AG04449 (cell line): ENCODE data around the gene DTD1.

Experiments used
- CTCF ChIA-PET: fragments of 350-600 bp; formaldehyde crosslinking; extraction: SDS; loops from one replicate; lab custom pipeline; 2021; ENCODE audit warnings: antibody characterized with exemption; lab: Yijun Ruan, JAX
- POLR2A ChIA-PET: fragments of 400-600, 350-600 bp; formaldehyde crosslinking; extraction: SDS; loops from one replicate; lab custom pipeline; 2020; ENCODE audit warnings: antibody characterized with exemption, inconsistent platforms; lab: Yijun Ruan, JAX
- DNase-seq: peaks from one replicate; pipeline ENCODE4 v3.0.0-alpha.2; 2010; ENCODE audit warnings: low read depth, low spot score
- H3K4me3 ChIP-seq: 2 replicates; pipeline ENCODE4 v1.5.1; 2011; ENCODE audit warnings: low read depth, mild to moderate bottlenecking, control low read depth, low read length
- TF ChIP-seq, protein P1 (sequence below): IDR thresholded peaks from one replicate; pipeline ENCODE4 v1.5.1; 2011; ENCODE audit warnings: mild to moderate bottlenecking, moderate library complexity, low read length, control low read depth, inconsistent platforms; ENCODE audit not compliant: insufficient read depth; ENCODE audit errors: missing control alignments

The DTD1 gene

DNA sequence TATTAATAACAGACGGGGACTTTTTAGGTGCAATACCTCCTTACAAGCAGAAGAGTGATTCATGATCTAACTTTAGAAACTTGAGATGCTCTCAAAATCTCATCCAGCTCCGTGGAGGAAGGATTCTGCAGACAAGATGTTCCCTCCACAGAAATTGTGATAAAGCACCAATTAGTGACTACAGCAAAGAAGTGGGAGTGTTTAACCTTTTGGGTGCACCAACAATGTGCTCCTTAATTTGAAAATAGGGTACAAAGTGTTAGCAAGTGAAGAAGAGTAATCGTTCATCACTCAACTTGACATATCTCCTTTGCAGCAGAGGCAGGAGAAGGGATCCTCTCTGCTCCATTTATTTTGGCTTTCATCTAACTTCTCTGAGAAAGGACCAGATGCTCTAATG is 202.9 kb downstream of the DTD1 start:
- CTCF ChIA-PET = no interaction called here
- TF ChIP-seq, protein P1, sequence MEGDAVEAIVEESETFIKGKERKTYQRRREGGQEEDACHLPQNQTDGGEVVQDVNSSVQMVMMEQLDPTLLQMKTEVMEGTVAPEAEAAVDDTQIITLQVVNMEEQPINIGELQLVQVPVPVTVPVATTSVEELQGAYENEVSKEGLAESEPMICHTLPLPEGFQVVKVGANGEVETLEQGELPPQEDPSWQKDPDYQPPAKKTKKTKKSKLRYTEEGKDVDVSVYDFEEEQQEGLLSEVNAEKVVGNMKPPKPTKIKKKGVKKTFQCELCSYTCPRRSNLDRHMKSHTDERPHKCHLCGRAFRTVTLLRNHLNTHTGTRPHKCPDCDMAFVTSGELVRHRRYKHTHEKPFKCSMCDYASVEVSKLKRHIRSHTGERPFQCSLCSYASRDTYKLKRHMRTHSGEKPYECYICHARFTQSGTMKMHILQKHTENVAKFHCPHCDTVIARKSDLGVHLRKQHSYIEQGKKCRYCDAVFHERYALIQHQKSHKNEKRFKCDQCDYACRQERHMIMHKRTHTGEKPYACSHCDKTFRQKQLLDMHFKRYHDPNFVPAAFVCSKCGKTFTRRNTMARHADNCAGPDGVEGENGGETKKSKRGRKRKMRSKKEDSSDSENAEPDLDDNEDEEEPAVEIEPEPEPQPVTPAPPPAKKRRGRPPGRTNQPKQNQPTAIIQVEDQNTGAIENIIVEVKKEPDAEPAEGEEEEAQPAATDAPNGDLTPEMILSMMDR = no peak
- no peak for DNase-seq
- POLR2A ChIA-PET = no interaction called here
- H3K4me3 ChIP-seq = no peak overlapping the region

DNA sequence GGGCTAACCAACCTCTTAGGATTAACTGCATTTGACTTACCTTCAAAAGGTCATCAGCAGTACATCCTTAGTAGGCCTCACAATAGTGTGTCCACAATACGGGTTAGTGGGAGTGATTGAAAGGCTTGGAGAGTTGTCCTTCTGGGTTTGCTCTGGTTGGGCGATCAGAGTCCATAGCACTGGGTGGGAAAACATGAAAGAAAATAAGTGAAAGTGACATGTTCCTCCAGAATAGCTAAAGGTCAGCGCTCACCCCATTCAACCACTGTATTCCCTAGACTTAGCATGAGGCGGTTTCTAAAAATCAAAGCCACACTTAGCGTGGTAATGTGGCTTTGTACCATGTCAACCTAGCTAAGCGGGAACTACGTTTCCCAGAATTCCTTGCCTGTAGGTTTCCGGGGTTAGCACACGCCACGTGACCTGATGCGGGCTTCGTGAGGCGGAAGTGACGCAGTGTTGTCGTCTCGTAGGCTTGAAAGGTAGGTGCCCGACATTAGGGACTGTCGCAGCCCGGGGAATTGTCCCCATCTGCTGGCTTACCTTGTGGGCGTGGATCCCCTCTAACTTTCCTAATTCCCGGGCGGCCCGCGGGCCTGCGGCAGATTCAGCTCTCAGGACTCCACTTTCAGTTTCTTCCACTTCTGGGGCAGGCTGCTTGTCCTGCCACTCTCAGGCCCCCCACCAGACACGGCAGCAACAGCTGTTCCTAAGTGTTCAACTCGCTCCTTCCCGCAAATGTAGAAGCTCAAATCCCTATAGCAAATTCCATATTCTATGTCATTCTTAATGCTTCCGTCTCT is 206.0 kb downstream of the DTD1 start:
- TF ChIP-seq, protein P1 = no peak
- peak; percentile 41 for DNase-seq
- CTCF ChIA-PET = interaction anchor here (1.3 to 1.4 kb wide), 2 partner anchors 160 to 161 kb away, joined by 3 to 4 read pairs; no protein-coding TSS in a partner anchor
- peak overlapping the region; percentile 80 for H3K4me3 ChIP-seq
- POLR2A ChIA-PET = interaction anchor here (0.9 kb wide), 1 partner anchor 88 kb away, joined by 3 read pairs; no protein-coding TSS in a partner anchor

DNA sequence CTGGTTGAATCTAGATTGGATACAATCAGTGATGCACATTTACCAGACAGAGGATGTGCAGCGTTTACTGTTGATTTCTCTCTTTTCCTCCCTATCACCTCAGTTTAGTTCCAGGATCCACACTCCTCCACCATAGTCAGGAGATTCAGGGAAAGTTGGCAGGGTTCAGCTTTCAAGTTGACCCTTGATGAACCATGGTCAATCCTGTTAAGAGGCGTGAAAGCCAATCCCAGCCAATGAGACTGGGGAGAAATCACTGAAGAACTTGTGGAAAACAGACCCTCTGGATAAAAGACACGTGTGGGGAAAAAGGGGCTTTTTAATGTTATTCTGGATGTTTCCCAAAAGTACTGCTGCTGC is 206.6 kb downstream of the DTD1 start:
- DNase-seq = no peak
- H3K4me3 ChIP-seq = peak overlapping the region; percentile 80
- POLR2A ChIA-PET = no interaction called here
- CTCF ChIA-PET = interaction anchor here (1.3 to 1.4 kb wide), 2 partner anchors 161 to 162 kb away, joined by 3 to 4 read pairs; no protein-coding TSS in a partner anchor
- TF ChIP-seq, protein P1 = no peak

DNA sequence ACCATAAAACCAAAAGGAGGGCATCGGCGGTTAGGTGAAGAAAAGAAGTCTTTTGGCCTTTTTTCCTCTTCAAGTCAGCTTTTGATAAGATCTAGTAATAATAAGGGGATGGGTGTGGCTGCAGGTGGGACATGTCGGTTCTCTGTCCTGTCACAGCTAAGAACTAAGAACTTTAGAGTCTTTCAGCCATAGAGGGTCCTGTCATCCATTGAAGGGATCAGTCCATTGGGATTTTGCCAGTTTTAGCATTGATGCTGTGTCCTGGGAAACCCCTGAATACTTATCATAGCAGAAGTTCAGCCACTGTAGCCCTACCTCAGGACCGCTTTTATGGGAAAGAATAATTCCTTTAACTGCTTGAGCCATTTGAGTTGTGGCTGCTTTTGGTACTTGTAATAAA is 207.5 kb downstream of the DTD1 start:
- CTCF ChIA-PET = no interaction called here
- H3K4me3 ChIP-seq = no peak overlapping the region
- TF ChIP-seq, protein P1 = no peak
- no peak for DNase-seq
- POLR2A ChIA-PET = no interaction called here

DNA sequence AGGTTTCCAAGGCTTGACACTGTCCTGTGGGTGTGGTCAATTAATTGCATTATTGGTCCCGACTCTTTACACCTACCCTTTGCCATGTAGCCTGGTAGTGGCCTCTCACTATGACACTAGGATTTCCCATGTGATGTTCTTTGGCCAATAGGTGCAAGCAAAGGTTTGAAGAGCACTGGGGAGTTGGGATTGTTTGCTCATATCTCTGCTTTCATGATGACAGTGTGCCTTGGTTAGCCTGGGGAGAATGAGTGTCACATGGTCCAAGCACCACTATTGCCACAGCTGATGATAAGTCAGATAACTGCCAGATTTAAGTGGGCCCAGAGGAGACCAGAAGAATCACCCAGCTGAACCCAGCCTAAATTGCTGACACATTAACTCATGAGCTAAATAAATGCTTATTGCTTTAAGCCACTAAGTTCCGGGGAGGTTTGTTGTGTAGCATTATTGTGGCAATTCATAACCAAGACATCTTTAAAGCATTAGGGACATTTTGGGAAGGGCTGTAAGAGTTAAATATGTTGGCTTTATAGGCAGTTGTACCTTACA is 208.5 kb downstream of the DTD1 start:
- ChIA-PET CTCF (no interaction called here), POLR2A (no interaction called here)
- no peak for DNase-seq
- no peak overlapping the region for H3K4me3 ChIP-seq
- TF ChIP-seq, protein P1 = no peak

DNA sequence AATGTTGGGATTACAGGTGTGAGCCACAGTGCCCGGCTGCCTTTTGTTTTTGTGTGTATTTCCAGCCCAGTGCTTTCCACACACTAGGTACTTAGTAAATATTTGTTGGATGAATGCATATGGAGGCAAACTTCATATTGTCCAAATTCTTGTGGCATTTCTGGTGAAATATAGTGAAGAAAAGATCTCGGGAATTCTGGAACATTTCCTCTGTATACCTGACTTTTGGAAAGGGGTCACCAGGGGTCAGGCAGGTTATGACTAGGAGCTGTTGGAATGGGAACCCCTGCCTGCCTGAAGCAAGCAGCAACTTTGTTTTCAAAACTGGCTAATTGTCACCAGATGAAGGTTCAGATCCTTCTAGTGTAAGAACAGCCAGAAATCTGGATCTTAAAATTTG is 213.7 kb downstream of the DTD1 start:
- DNase-seq = no peak
- TF ChIP-seq, protein P1 = no peak
- ChIA-PET CTCF (no interaction called here), POLR2A (no interaction called here)
- no peak overlapping the region for H3K4me3 ChIP-seq
